C4-2B (cell line): ENCODE results near the gene PDK2.

Experiments
- CTCF ChIP-seq: fragments of 450-650 bp; conservative IDR thresholded peaks from 2 replicates; pipeline ENCODE4 v1.5.1; 2017; ENCODE audit warnings: mild to moderate bottlenecking
- ZFX ChIP-seq: fragments of 450-650 bp; IDR thresholded peaks from 2 replicates; pipeline ENCODE4 v1.6.1; 2017

- TF ChIP-seq CTCF (no peak), ZFX (no peak)
These were observed 44.6 kb upstream of the PDK2 start for GRCh38 chr17:50050431-50051032.
